OCI-LY7 (cell line): ENCODE data around the gene ACSM3. TPM values are rescaled to one million over a fixed set of nuclear protein-coding genes. Genes with fewer than 3 reads are reported as not detected.

Experiments used
- BruUV-seq: library from RNA; stranded (reverse); fragments of 400-500 nt; replicated peaks from 2 replicates; lab custom pipeline; 2021; lab: Mats Ljungman, UMichigan
- CTCF ChIA-PET: fragments of 300-600 bp; sonication (Branson Sonifier 250); formaldehyde crosslinking; loops from one replicate; lab custom pipeline; 2022; ENCODE audit warnings: antibody characterized with exemption; ENCODE audit not compliant: unreplicated experiment; lab: Charles Lee
- POLR2A ChIA-PET: fragments of 300-600 bp; sonication (Branson Sonifier 250); formaldehyde crosslinking; loops from one replicate; lab custom pipeline; 2022; ENCODE audit warnings: antibody characterized with exemption; lab: Charles Lee
- DNase-seq: peaks from one replicate; pipeline ENCODE4 v3.0.0-alpha.2; 2015; ENCODE audit warnings: low spot score
- H2AFZ ChIP-seq: fragments of 200-600 bp; sonication (generic), shearing (Covaris generic); 2 replicates; pipeline ENCODE4 v1.6.1; 2014; ENCODE audit warnings: mild to moderate bottlenecking, antibody characterized with exemption, low read length, moderate library complexity
- H3K27ac ChIP-seq: fragments of 200-600 bp; sonication (generic); 2 replicates; pipeline ENCODE4 v1.5.1; 2014; ENCODE audit warnings: mixed run types, low read depth, mild to moderate bottlenecking, moderate library complexity, low read length, inconsistent platforms; ENCODE audit not compliant: poor library complexity, severe bottlenecking
- H3K36me3 ChIP-seq: fragments of 200-600 bp; sonication (generic); 2 replicates; pipeline ENCODE4 v1.6.1; 2014; ENCODE audit warnings: mild to moderate bottlenecking, antibody characterized with exemption, low read length, moderate library complexity, mixed read lengths; ENCODE audit not compliant: insufficient read depth
- H3K4me1 ChIP-seq: fragments of 200-600 bp; sonication (generic); 2 replicates; pipeline ENCODE4 v1.5.1; 2014; ENCODE audit warnings: mild to moderate bottlenecking, low read length; ENCODE audit not compliant: insufficient read depth, poor library complexity, severe bottlenecking
- H3K4me2 ChIP-seq: fragments of 200-600 bp; sonication (generic); 2 replicates; pipeline ENCODE4 v1.6.1; 2014; ENCODE audit warnings: mild to moderate bottlenecking, low read length
- H3K4me3 ChIP-seq: fragments of 200-600 bp; sonication (generic); 2 replicates; pipeline ENCODE4 v1.5.1; 2014; ENCODE audit warnings: mild to moderate bottlenecking, low read depth, low read length; ENCODE audit not compliant: poor library complexity, severe bottlenecking
- H3K79me2 ChIP-seq: fragments of 200-600 bp; sonication (generic); 2 replicates; pipeline ENCODE4 v1.6.1; 2016; ENCODE audit warnings: low read depth, mild to moderate bottlenecking, low read length, moderate library complexity, mixed read lengths; ENCODE audit not compliant: insufficient read depth
- H3K9me2 ChIP-seq: fragments of 200-600 bp; sonication (generic); 2 replicates; pipeline ENCODE4 v1.6.1; 2016; ENCODE audit warnings: mild to moderate bottlenecking, low read length, mixed read lengths; ENCODE audit not compliant: insufficient read depth
- H3K9me3 ChIP-seq: fragments of 200-600 bp; sonication (generic); 2 replicates; pipeline ENCODE4 v1.6.1; 2014; ENCODE audit warnings: mild to moderate bottlenecking, mixed run types, low read length, mixed read lengths
- H4K20me1 ChIP-seq: fragments of 200-600 bp; sonication (generic); 2 replicates; pipeline ENCODE4 v1.6.1; 2014; ENCODE audit warnings: mild to moderate bottlenecking, antibody characterized with exemption, low read length, moderate library complexity, mixed read lengths; ENCODE audit not compliant: insufficient read depth
- EZH2phosphoT487 ChIP-seq: fragments of 200-600 bp; sonication (generic); IDR thresholded peaks from 2 replicates; pipeline ENCODE4 v1.6.1; 2018; ENCODE audit warnings: low read depth, borderline replicate concordance, mild to moderate bottlenecking, mixed run types, antibody characterized with exemption, low read length, moderate library complexity, mixed read lengths
- intact Hi-C: fragments of 100-400 bp; cut with micrococcal nuclease; formaldehyde crosslinking; loops from one replicate; pipeline ENCODE4 v1.10.0; 2022; ENCODE audit not compliant: unreplicated experiment
- total RNA-seq, 2 experiments: library from RNA; depleted of rRNA in 1 of 2; stranded (reverse); fragments of >200 nt in 1 of 2; shearing (Covaris generic) in 1 of 2; gene quantifications; 2 replicates each; pipeline ENCODE4 v1.2.3, GENCODE V29; 2014 to 2022
- TF ChIP-seq, protein P1 (sequence below): fragments of 200-600 bp; sonication (generic); conservative IDR thresholded peaks from 2 replicates; pipeline ENCODE4 v1.5.1; 2014; ENCODE audit warnings: mild to moderate bottlenecking, antibody characterized with exemption, low read length, moderate library complexity, mixed read lengths

ACSM3 gene
- total RNA-seq, 2 experiments from 2014 or later, result 2.8 to 4.5 TPM

DNA sequence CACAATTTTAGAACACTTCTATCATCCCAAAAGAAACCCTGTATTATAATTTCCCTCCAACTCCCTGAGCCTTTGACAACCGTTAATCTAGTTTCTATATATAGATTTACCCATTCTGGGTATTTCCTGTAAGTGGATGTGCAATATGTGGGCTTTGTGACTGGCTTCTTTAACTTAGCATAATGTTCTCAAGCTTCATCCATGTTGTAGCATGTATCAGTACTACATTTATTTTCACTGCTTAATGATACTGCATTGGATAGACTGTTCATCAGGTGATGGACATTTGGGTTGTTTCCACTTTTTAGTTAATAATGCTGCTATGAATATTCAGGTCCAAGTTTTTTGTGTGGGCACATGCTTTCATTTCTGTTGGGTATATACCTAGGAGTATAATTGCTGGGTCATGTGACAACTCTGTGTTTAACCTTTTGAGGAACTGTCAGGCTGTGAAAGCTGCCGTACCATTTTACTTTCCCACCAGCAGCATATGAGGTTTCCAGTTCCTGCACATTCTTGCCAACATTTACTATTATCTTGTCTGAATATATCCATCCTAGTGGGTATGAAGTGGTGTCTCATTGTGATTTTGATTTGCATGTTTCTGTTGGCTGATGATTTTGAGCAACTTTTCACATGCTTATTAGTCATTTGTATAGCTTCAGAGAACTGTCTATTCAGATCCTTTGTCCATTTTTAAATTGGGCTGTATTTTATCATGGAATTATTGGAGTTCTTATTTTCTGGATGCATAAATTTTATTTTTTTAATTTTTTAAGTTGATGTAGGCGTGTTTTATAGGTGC lies 58.9 kb downstream of the ACSM3 start:
- no peak overlapping the region for H2AFZ ChIP-seq
- POLR2A ChIA-PET, result no interaction called here
- DNase-seq, result no peak
- no peaks in the 10 kb centered on the region for H3K9me2 ChIP-seq
- H3K79me2 ChIP-seq, result no peaks in the 10 kb centered on the region
- H3K9me3 ChIP-seq, result no peaks in the 10 kb centered on the region
- H3K27ac ChIP-seq, result no peak overlapping the region
- TF ChIP-seq EZH2phosphoT487, result no peak
- TF ChIP-seq, protein P1, sequence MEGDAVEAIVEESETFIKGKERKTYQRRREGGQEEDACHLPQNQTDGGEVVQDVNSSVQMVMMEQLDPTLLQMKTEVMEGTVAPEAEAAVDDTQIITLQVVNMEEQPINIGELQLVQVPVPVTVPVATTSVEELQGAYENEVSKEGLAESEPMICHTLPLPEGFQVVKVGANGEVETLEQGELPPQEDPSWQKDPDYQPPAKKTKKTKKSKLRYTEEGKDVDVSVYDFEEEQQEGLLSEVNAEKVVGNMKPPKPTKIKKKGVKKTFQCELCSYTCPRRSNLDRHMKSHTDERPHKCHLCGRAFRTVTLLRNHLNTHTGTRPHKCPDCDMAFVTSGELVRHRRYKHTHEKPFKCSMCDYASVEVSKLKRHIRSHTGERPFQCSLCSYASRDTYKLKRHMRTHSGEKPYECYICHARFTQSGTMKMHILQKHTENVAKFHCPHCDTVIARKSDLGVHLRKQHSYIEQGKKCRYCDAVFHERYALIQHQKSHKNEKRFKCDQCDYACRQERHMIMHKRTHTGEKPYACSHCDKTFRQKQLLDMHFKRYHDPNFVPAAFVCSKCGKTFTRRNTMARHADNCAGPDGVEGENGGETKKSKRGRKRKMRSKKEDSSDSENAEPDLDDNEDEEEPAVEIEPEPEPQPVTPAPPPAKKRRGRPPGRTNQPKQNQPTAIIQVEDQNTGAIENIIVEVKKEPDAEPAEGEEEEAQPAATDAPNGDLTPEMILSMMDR, result no peak
- intact Hi-C loops, result no loop called here
- peaks cover 67% of the 10 kb centered on the region for H3K36me3 ChIP-seq
- no peak overlapping the region for H3K4me3 ChIP-seq
- CTCF ChIA-PET, result no interaction called here
- no TSS peak for BruUV-seq
- no peaks in the 10 kb centered on the region for H4K20me1 ChIP-seq
- H3K4me1 ChIP-seq, result peaks cover 7% of the 10 kb centered on the region
- H3K4me2 ChIP-seq, result no peak overlapping the region

DNA sequence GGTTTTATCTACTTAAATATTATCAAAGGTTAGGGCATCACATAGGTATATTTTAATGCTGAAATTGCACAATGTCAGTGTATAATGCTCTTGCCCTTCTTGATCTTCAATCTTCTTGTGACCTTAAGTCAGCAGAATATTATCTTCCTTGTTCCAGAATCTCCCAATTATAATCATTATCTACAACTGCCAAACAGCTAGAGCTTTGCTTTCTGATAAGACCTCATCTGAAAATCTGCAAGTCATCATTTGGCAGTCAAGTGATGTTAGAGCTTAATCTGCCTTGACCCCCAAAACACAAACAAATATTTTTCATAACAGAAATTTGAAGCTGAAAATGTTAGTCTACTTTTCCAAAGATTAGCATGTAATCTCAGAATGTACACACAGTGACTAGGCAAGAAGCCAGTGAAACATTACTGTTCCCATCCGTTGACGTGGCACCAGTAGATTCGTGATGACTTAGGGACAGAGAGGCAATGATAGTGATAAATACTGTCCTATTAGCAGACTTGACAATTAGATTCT lies 62.3 kb downstream of the ACSM3 start:
- CTCF ChIA-PET, result no interaction called here
- intact Hi-C loops, result no loop called here
- no peak for DNase-seq
- no peak overlapping the region for H2AFZ ChIP-seq
- BruUV-seq, result no TSS peak
- H3K4me1 ChIP-seq, result peaks cover 7% of the 10 kb centered on the region
- H3K27ac ChIP-seq, result no peak overlapping the region
- peaks cover 59% of the 10 kb centered on the region for H3K36me3 ChIP-seq
- POLR2A ChIA-PET, result interaction anchor here (0.6 to 0.7 kb wide), 2 partner anchors 21 to 83 kb away, joined by 3 read pairs; no protein-coding TSS in a partner anchor
- no peak for TF ChIP-seq EZH2phosphoT487
- TF ChIP-seq, protein P1, result no peak
- no peaks in the 10 kb centered on the region for H3K79me2 ChIP-seq
- H3K9me2 ChIP-seq, result no peaks in the 10 kb centered on the region
- no peaks in the 10 kb centered on the region for H4K20me1 ChIP-seq
- no peak overlapping the region for H3K4me2 ChIP-seq
- no peak overlapping the region for H3K4me3 ChIP-seq
- H3K9me3 ChIP-seq, result no peaks in the 10 kb centered on the region

- ChIA-PET POLR2A (interaction anchor here (0.6 kb wide), 1 partner anchor 88 kb away, joined by 4 read pairs; no protein-coding TSS in a partner anchor), CTCF (no interaction called here)
- H4K20me1 ChIP-seq, result no peaks in the 10 kb centered on the region
- no peaks in the 10 kb centered on the region for H3K79me2 ChIP-seq
- intact Hi-C loops, result no loop called here
- no peak overlapping the region for H3K27ac ChIP-seq
- H3K36me3 ChIP-seq, result peaks cover 52% of the 10 kb centered on the region
- no peaks in the 10 kb centered on the region for H3K9me3 ChIP-seq
- no peak overlapping the region for H2AFZ ChIP-seq
- no peak overlapping the region for H3K4me2 ChIP-seq
- H3K9me2 ChIP-seq, result no peaks in the 10 kb centered on the region
- H3K4me3 ChIP-seq, result no peak overlapping the region
- no peak for DNase-seq
- TF ChIP-seq, protein P1, result no peak
- no peak for TF ChIP-seq EZH2phosphoT487
- no peaks in the 10 kb centered on the region for H3K4me1 ChIP-seq
- BruUV-seq, result no TSS peak
Observed at GRCh38 chr16:20829536-20829935, 65.7 kb downstream of the ACSM3 start.
